Loucy (cell line): ENCODE measurements around the gene TNFRSF11A.

ENCODE experiments used
- H2AFZ ChIP-seq: fragments of 200-600 bp; sonication (generic); 2 replicates; pipeline ENCODE4 v1.6.0; 2016; ENCODE audit warnings: antibody characterized with exemption, mild to moderate bottlenecking, low read length, moderate library complexity
- H3F3A ChIP-seq: fragments of 200-600 bp; 2 replicates; pipeline ENCODE4 v1.6.0; 2016; ENCODE audit warnings: antibody characterized with exemption, low read depth, mild to moderate bottlenecking
- H3K27me3 ChIP-seq: fragments of 200-600 bp; sonication (generic); 2 replicates; pipeline ENCODE4 v1.6.1; 2014; ENCODE audit warnings: low read length, mild to moderate bottlenecking; ENCODE audit not compliant: insufficient read depth, poor library complexity, severe bottlenecking
- H3K36me3 ChIP-seq: fragments of 200-600 bp; sonication (generic); 2 replicates; pipeline ENCODE4 v1.6.1; 2016; ENCODE audit warnings: low read length; ENCODE audit not compliant: insufficient read depth
- H3K4me1 ChIP-seq: fragments of 200-600 bp; sonication (generic); 2 replicates; pipeline ENCODE4 v1.5.1; 2014; ENCODE audit warnings: low read length, mild to moderate bottlenecking; ENCODE audit not compliant: insufficient read depth, poor library complexity, severe bottlenecking
- H3K4me2 ChIP-seq: fragments of 200-600 bp; sonication (generic); 2 replicates; pipeline ENCODE4 v1.6.0; 2014; ENCODE audit warnings: antibody characterized with exemption, low read length, low read depth, mild to moderate bottlenecking; ENCODE audit not compliant: poor library complexity, severe bottlenecking
- H3K4me3 ChIP-seq: fragments of 200-600 bp; sonication (generic); 2 replicates; pipeline ENCODE4 v1.5.1; 2014; ENCODE audit warnings: low read length, mild to moderate bottlenecking, mixed read lengths; ENCODE audit not compliant: poor library complexity, severe bottlenecking
- H3K79me2 ChIP-seq: fragments of 200-600 bp; sonication (generic); 2 replicates; pipeline ENCODE4 v1.6.1; 2014; ENCODE audit warnings: low read length; ENCODE audit not compliant: insufficient read depth
- H3K9ac ChIP-seq: fragments of 200-600 bp; sonication (generic); 2 replicates; pipeline ENCODE4 v1.6.0; 2014; ENCODE audit warnings: mild to moderate bottlenecking, low read depth, low read length, moderate library complexity; ENCODE audit not compliant: poor library complexity, severe bottlenecking
- H3K9me2 ChIP-seq: fragments of 200-600 bp; sonication (generic); replicated peaks from 2 replicates; pipeline ENCODE4 v1.6.1; 2016; ENCODE audit warnings: low read depth, low read length, mixed read lengths
- H3K9me3 ChIP-seq: fragments of 200-600 bp; sonication (generic); 2 replicates; pipeline ENCODE4 v1.6.1; 2014; ENCODE audit warnings: mild to moderate bottlenecking, antibody characterized with exemption, low read length, low read depth; ENCODE audit not compliant: insufficient read depth
- H4K20me1 ChIP-seq: fragments of 200-600 bp; sonication (generic); 2 replicates; pipeline ENCODE4 v1.6.0; 2014; ENCODE audit warnings: antibody characterized with exemption, low read length, mild to moderate bottlenecking; ENCODE audit not compliant: insufficient read depth, poor library complexity, severe bottlenecking
- EZH2phosphoT487 ChIP-seq: fragments of 200-600 bp; IDR thresholded peaks from 2 replicates; pipeline ENCODE4 v1.6.1; 2018; ENCODE audit warnings: antibody characterized with exemption, mild to moderate bottlenecking, moderate library complexity, borderline replicate concordance
- TF ChIP-seq, protein P1 (sequence below): fragments of 200-600 bp; sonication (generic); conservative IDR thresholded peaks from 2 replicates; pipeline ENCODE4 v1.5.1; 2014; ENCODE audit warnings: mild to moderate bottlenecking, antibody characterized with exemption, low read length

The TNFRSF11A gene

GRCh38 chr18:62438402-62438801 lies 113.3 kb downstream of the TNFRSF11A start:
- H3K9me3 ChIP-seq = no peaks in the 10 kb centered on the region
- no peak overlapping the region for H3K4me3 ChIP-seq
- H3K36me3 ChIP-seq = no peaks in the 10 kb centered on the region
- H3K9ac ChIP-seq = no peak overlapping the region
- H3K79me2 ChIP-seq = no peaks in the 10 kb centered on the region
- no peaks in the 10 kb centered on the region for H3K27me3 ChIP-seq
- no peak overlapping the region for H3K4me2 ChIP-seq
- TF ChIP-seq, protein P1, sequence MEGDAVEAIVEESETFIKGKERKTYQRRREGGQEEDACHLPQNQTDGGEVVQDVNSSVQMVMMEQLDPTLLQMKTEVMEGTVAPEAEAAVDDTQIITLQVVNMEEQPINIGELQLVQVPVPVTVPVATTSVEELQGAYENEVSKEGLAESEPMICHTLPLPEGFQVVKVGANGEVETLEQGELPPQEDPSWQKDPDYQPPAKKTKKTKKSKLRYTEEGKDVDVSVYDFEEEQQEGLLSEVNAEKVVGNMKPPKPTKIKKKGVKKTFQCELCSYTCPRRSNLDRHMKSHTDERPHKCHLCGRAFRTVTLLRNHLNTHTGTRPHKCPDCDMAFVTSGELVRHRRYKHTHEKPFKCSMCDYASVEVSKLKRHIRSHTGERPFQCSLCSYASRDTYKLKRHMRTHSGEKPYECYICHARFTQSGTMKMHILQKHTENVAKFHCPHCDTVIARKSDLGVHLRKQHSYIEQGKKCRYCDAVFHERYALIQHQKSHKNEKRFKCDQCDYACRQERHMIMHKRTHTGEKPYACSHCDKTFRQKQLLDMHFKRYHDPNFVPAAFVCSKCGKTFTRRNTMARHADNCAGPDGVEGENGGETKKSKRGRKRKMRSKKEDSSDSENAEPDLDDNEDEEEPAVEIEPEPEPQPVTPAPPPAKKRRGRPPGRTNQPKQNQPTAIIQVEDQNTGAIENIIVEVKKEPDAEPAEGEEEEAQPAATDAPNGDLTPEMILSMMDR = no peak
- TF ChIP-seq EZH2phosphoT487 = no peak
- no peaks in the 10 kb centered on the region for H4K20me1 ChIP-seq
- no peaks in the 10 kb centered on the region for H3K9me2 ChIP-seq
- no peak overlapping the region for H2AFZ ChIP-seq
- no peaks in the 10 kb centered on the region for H3F3A ChIP-seq
- H3K4me1 ChIP-seq = no peaks in the 10 kb centered on the region

- TF ChIP-seq, protein P1 = no peak
- TF ChIP-seq EZH2phosphoT487 = no peak
- Histone ChIP-seq H2AFZ (no peak overlapping the region), H4K20me1 (no peaks in the 10 kb centered on the region), H3F3A (no peaks in the 10 kb centered on the region), H3K4me3 (no peak overlapping the region), H3K9me3 (no peaks in the 10 kb centered on the region), H3K79me2 (no peaks in the 10 kb centered on the region), H3K4me1 (no peaks in the 10 kb centered on the region), H3K4me2 (no peak overlapping the region), H3K36me3 (no peaks in the 10 kb centered on the region), H3K9ac (no peak overlapping the region), H3K9me2 (no peaks in the 10 kb centered on the region), H3K27me3 (no peaks in the 10 kb centered on the region)
Observed at GRCh38 chr18:62438866-62439265, 113.8 kb downstream of the TNFRSF11A start.
